OCI-LY7 (cell line): ENCODE results near the gene COQ8A.

Experiments used
- CTCF ChIP-seq: fragments of 200-600 bp; sonication (generic); conservative IDR thresholded peaks from 2 replicates; pipeline ENCODE4 v1.5.1; 2014; ENCODE audit warnings: mild to moderate bottlenecking, antibody characterized with exemption, low read length, moderate library complexity, mixed read lengths
- EZH2phosphoT487 ChIP-seq: fragments of 200-600 bp; sonication (generic); IDR thresholded peaks from 2 replicates; pipeline ENCODE4 v1.6.1; 2018; ENCODE audit warnings: low read depth, borderline replicate concordance, mild to moderate bottlenecking, mixed run types, antibody characterized with exemption, low read length, moderate library complexity, mixed read lengths

DNA sequence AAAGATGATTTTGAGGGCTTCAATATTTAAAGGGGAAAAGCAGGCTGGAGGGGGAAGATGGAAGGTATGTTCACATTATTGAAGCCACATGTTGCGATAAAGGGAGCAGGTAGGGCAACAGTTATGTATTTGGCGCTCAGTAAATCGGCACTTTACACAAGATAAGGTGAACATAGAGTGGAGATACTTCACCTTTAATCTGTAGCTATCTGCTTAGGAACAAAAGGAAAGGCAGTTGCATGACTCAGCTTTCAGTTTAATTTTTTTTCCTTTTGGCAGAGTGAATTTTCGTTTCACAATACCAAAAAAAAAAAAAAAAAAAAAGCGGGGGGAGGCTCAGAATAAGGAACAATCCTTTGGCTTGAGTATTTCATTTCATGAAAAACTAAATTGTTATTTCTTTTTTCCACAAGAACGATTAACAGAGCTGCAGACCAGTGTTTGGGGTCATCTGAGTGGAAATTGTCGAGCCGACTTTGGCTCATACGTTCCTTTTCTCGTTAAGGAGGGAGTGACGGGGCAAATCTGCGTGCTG lies 1.1 kb upstream of the COQ8A start:
- TF ChIP-seq CTCF (no peak), EZH2phosphoT487 (no peak)
